ENCODE results near the gene SNRK. TPM values are rescaled to one million over a fixed set of nuclear protein-coding genes. Genes with fewer than 3 reads are reported as not detected.
A peak's percentile ranks its signal among the peaks of the same experiment; 100 is the strongest.

Gene SNRK
- total RNA-seq, 1 donor: 21.2 TPM

DNA sequence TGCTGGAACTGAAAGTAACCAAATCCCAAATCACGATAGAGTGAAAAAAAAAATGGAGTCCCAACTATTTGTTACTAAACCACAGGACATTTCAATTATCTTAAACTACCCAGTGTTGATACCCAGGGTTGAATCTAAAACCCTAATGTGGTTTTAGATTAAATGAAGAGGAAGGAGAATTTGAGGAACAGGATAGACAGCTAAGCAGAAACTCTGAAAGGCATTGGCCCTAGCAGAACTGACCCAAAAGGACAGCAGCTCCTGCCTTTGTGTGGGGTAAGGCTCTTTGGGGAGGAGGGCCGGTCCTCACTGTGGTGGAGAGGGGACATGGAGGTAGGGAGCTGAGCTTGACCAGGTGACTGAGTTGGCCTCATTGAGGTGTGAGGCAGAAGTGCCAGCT, 30.7 kb upstream of the SNRK start:
- DNase-seq (ENCODE audit: low read depth): no peak
- H3K4me3 ChIP-seq (ENCODE audit: low read depth, low read length): no peak overlapping the region
- TF ChIP-seq, protein P1, sequence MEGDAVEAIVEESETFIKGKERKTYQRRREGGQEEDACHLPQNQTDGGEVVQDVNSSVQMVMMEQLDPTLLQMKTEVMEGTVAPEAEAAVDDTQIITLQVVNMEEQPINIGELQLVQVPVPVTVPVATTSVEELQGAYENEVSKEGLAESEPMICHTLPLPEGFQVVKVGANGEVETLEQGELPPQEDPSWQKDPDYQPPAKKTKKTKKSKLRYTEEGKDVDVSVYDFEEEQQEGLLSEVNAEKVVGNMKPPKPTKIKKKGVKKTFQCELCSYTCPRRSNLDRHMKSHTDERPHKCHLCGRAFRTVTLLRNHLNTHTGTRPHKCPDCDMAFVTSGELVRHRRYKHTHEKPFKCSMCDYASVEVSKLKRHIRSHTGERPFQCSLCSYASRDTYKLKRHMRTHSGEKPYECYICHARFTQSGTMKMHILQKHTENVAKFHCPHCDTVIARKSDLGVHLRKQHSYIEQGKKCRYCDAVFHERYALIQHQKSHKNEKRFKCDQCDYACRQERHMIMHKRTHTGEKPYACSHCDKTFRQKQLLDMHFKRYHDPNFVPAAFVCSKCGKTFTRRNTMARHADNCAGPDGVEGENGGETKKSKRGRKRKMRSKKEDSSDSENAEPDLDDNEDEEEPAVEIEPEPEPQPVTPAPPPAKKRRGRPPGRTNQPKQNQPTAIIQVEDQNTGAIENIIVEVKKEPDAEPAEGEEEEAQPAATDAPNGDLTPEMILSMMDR (IDR thresholded peaks at IDR 0.05; ENCODE audit: insufficient read depth, low read depth, low read length): no peak

DNA sequence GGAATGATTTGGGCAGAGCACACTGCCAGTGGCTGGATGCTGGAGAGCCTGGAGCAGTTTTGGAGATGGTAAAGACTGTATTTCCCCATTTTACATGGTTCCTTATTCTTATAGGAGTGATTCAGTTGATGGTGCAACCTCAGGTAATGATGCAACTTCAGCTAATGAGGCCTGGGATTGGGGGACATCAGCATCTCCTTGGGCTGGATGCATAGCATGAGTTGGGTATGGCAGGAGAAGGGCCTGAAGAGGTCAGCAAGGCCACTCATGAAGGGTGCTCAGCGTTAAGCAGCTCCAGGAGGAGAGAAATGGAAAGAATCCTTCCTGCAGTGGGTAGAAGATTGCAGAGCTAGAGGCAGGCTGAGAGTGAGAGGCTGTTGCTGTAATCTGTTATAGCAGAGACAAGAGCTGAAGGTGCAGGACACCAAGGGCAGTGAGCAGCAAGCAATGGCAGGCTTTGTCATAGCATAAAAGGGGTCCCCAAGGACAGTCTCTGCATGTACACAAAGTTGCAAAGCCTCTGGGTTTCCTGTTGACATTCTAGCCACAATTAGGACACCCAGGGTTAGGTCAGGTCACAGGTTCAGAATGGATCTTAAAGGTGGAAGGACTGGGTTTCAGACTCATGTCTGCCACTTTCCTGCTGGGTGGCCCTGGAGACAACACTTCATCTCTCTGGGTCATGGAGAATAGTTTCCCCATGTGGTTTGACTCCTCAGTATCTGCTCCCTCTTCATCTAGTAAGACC, 29.5 kb upstream of the SNRK start:
- TF ChIP-seq, protein P1 (IDR thresholded peaks at IDR 0.05; ENCODE audit: insufficient read depth, low read depth, low read length): no peak
- no peak for DNase-seq (ENCODE audit: low read depth)

GRCh38 chr3:43257850-43258249, 28.5 kb upstream of the SNRK start:
- TF ChIP-seq, protein P1 (IDR thresholded peaks at IDR 0.05; ENCODE audit: insufficient read depth, low read depth, low read length): no peak
- DNase-seq (ENCODE audit: low read depth): no peak
- H3K4me3 ChIP-seq (ENCODE audit: low read depth, low read length): no peak overlapping the region

More for the DNA sequence above, 29.5 kb upstream of the SNRK start:
- no peak overlapping the region for H3K4me3 ChIP-seq (ENCODE audit: low read depth, low read length)

GRCh38 chr3:43259626-43260025, 26.7 kb upstream of the SNRK start:
- TF ChIP-seq, protein P1 (IDR thresholded peaks at IDR 0.05; ENCODE audit: insufficient read depth, low read depth, low read length): no peak
- no peak for DNase-seq (ENCODE audit: low read depth)
- no peak overlapping the region for H3K4me3 ChIP-seq (ENCODE audit: low read depth, low read length)

DNA sequence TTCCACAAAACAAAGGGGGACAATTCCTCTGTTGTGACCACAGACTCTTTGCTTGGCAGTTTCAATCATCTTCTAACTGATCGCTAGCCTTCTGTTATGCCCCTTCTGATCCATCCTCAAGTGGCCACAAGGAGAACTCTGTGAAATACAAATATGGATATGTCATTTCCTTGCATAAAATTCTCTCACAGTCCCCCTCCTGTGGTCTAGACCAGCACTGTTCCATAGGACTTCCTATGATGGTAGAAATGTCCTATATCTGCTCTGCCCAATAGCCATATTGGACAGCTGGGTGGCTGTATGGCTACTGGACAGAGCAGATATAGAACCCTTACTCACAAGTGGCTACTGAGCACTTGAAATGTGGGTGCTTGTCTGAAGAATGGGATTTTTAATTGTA, 25.9 kb upstream of the SNRK start:
- no peak overlapping the region for H3K4me3 ChIP-seq (ENCODE audit: low read depth, low read length)
- DNase-seq (ENCODE audit: low read depth): no peak
- TF ChIP-seq, protein P1 (IDR thresholded peaks at IDR 0.05; ENCODE audit: insufficient read depth, low read depth, low read length): peak; percentile 23

DNA sequence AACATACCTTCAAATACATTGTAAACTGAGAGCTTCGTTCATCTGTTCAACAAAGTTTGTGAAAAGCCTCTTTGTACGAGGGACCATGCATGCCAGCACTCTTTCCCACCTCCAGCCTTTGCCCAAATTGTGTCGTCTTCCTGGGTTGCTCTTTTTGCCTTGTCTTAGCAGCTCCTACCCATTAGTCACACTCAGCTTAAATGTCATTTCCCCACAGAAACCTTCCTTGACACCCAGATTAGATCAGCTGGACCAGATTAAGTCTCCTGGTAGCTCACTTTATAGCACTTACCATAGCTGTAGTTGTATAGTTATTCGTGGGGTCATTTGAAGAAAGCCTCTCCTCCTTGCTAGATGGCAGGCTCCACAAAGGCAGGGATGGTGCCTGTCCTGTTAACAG, 24.1 kb upstream of the SNRK start:
- H3K4me3 ChIP-seq (ENCODE audit: low read depth, low read length): no peak overlapping the region
- TF ChIP-seq, protein P1 (IDR thresholded peaks at IDR 0.05; ENCODE audit: insufficient read depth, low read depth, low read length): no peak
- DNase-seq (ENCODE audit: low read depth): no peak

GRCh38 chr3:43266451-43266850, 19.9 kb upstream of the SNRK start:
- TF ChIP-seq, protein P1 (IDR thresholded peaks at IDR 0.05; ENCODE audit: insufficient read depth, low read depth, low read length): no peak
- no peak for DNase-seq (ENCODE audit: low read depth)
- no peak overlapping the region for H3K4me3 ChIP-seq (ENCODE audit: low read depth, low read length)
